ENCODE data around the gene MICALL1.

DNA sequence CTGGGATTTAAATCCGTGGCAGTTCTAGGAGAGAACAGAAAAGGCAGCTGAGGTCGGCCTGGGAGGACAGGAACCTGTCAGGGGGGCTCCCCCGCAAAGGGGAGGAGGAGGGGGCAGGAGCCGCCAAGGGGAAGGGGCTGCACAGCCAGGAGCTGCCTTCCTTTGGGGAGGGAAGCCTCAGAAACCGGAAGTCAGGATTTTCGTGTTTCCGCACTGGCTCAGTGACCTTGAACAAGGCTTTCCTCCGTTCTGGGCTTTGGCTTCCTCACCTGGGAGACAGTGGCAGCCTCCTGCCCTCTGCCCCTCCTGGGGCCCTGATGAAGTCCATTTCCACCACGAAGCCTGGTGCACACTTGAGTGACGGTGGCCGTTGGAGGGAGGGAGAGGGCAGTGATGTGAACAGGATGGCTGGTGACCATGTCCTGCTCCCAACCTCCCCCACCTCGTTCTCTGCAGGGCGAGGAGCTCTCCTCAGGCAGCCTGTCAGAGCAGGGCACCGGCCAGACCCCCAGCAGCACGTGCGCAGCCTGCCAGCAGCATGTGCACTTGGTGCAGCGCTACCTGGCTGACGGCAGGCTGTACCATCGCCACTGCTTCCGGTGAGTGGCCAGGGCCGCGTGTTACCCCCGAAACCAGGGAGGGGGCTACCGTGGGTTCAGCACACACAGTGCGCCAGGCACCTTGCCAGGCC is 12.6 kb downstream of the MICALL1 start:
- TF ChIP-seq POLR2A (IDR thresholded peaks at IDR 0.05; ENCODE audit: low read length) (no peak), GATA1 (IDR thresholded peaks at IDR 0.05; ENCODE audit: low read depth, low read length) (no peak)
